GM12878 (cell line): ENCODE results near the gene SEC14L1. TPM values are rescaled to one million over a fixed set of nuclear protein-coding genes. Genes with fewer than 3 reads are reported as not detected.

Source experiments
- ATAC-seq: fragments of 200-7000 bp; cut with Tn5 transposase; 3 replicates; pipeline ENCODE4 v1.9.1; 2020; ENCODE audit warnings: mild to moderate bottlenecking, moderate library complexity
- BruUV-seq: library from RNA; stranded (reverse); fragments of 400-500 nt; replicated peaks from 2 replicates; lab custom pipeline; 2021; lab: Mats Ljungman, UMichigan
- CTCF ChIA-PET: fragments of 300-600 bp; sonication (Branson Sonifier 250); formaldehyde crosslinking; extraction: SDS; loops from one replicate; lab custom pipeline; 2021; ENCODE audit warnings: inconsistent platforms; lab: Yijun Ruan, JAX
- POLR2A ChIA-PET: fragments of 350-600 bp; formaldehyde crosslinking; extraction: SDS; loops from one replicate; lab custom pipeline; 2021; ENCODE audit warnings: inconsistent platforms; lab: Charles Lee
- RAD21 ChIA-PET: fragments of 300-600 bp; sonication (Branson Sonifier 250); formaldehyde crosslinking; loops from one replicate; lab custom pipeline; 2023; ENCODE audit warnings: antibody characterized with exemption; ENCODE audit not compliant: unreplicated experiment; lab: Charles Lee
- SMC1A ChIA-PET: fragments of 300-600 bp; sonication (Branson Sonifier 250); formaldehyde crosslinking; loops from one replicate; lab custom pipeline; 2023; ENCODE audit not compliant: unreplicated experiment, uncharacterized antibody; lab: Charles Lee
- DNase-seq: peaks from one replicate; pipeline ENCODE4 v3.0.0-alpha.2; 2011; ENCODE audit warnings: low read depth, low spot score
- FAIRE-seq: peaks from 3 replicates; lab custom pipeline; 2011; peaks lifted over from hg19 to GRCh38; lab: Jason Lieb, UNC
- H2AFZ ChIP-seq: 2 replicates; pipeline ENCODE4 v1.6.0; 2011; ENCODE audit warnings: low read depth, low read length, control low read depth; ENCODE audit not compliant: control insufficient read depth
- H3K27ac ChIP-seq: 2 replicates; pipeline ENCODE4 v1.5.1; 2011; ENCODE audit warnings: control low read depth; ENCODE audit not compliant: control insufficient read depth, insufficient read depth
- H3K27me3 ChIP-seq, 2 experiments: replicated peaks in 1 of 2; 2 replicates each; pipeline versions ENCODE4 v1.6.0 to v1.6.1; 2011; ENCODE audit warnings: low read length in 1 of 2; ENCODE audit not compliant: control insufficient read depth in 2 of 2, insufficient read depth in 2 of 2
- H3K36me3 ChIP-seq, 2 experiments: 2 replicates each; pipeline ENCODE4 v1.5.1; 2011; ENCODE audit warnings: low read length in 1 of 2; ENCODE audit not compliant: control insufficient read depth in 2 of 2, insufficient read depth in 2 of 2
- H3K4me1 ChIP-seq: 2 replicates; pipeline ENCODE4 v1.6.1; 2011; ENCODE audit warnings: mild to moderate bottlenecking, low read length, moderate library complexity, mixed read lengths; ENCODE audit not compliant: control insufficient read depth, insufficient read depth
- H3K4me2 ChIP-seq: 2 replicates; pipeline ENCODE4 v1.6.0; 2011; ENCODE audit warnings: control low read depth; ENCODE audit not compliant: control insufficient read depth, insufficient read depth
- H3K4me3 ChIP-seq: fragments of 200-600 bp; sonication (generic); 2 replicates; pipeline ENCODE4 v1.5.1; 2016
- H3K79me2 ChIP-seq: 2 replicates; pipeline ENCODE4 v1.6.0; 2011; ENCODE audit warnings: low read length; ENCODE audit not compliant: control insufficient read depth, insufficient read depth
- H3K9ac ChIP-seq: 2 replicates; pipeline ENCODE4 v1.8.0; 2011; ENCODE audit warnings: low read length, control low read depth, mixed read lengths; ENCODE audit not compliant: control insufficient read depth, insufficient read depth
- H3K9me3 ChIP-seq: replicated peaks from 3 replicates; pipeline ENCODE4 v1.5.1; 2011; ENCODE audit warnings: mild to moderate bottlenecking, low read length; ENCODE audit not compliant: control insufficient read depth, insufficient read depth
- H4K20me1 ChIP-seq: 2 replicates; pipeline ENCODE4 v1.6.0; 2011; ENCODE audit not compliant: control insufficient read depth, insufficient read depth
- BACH1 ChIP-seq: fragments of 450-650 bp; IDR thresholded peaks from 2 replicates; pipeline ENCODE4 v1.6.1; 2017; ENCODE audit warnings: mild to moderate bottlenecking, borderline replicate concordance
- BHLHE40 ChIP-seq, 2 experiments: fragments of 450-650 bp in 1 of 2; IDR thresholded peaks; 2 replicates each; pipeline ENCODE4 v1.6.1; 2011 to 2017; ENCODE audit warnings: low read depth in 2 of 2, borderline replicate concordance in 1 of 2, improper control_type of control experiment in 1 of 2, low read length in 1 of 2, mild to moderate bottlenecking in 1 of 2
- GATAD2B ChIP-seq: fragments of 450-650 bp; conservative IDR thresholded peaks from 2 replicates; pipeline ENCODE4 v1.6.1; 2017; ENCODE audit warnings: low read depth, mild to moderate bottlenecking, moderate library complexity
- HDAC6 ChIP-seq: fragments of 200-600 bp; sonication (generic); IDR thresholded peaks from one replicate; pipeline ENCODE4 v1.8.0; 2017; ENCODE audit warnings: antibody characterized with exemption; ENCODE audit not compliant: unreplicated experiment
- IKZF1 ChIP-seq: fragments of 450-650 bp; conservative IDR thresholded peaks from 2 replicates; pipeline ENCODE4 v1.6.1; 2017; ENCODE audit warnings: antibody characterized with exemption, mild to moderate bottlenecking
- MEF2B ChIP-seq: fragments of 450-650 bp; IDR thresholded peaks from 2 replicates; pipeline ENCODE4 v1.6.1; 2018; ENCODE audit warnings: mild to moderate bottlenecking, moderate library complexity; ENCODE audit not compliant: partially characterized antibody, poor library complexity, severe bottlenecking
- NR2F1 ChIP-seq: fragments of 450-650 bp; conservative IDR thresholded peaks from 2 replicates; pipeline ENCODE4 v1.6.1; 2017; ENCODE audit warnings: mild to moderate bottlenecking
- POU2F2 ChIP-seq: IDR thresholded peaks from 3 replicates; pipeline ENCODE4 v1.6.1; 2011; ENCODE audit warnings: low read depth, mild to moderate bottlenecking, low read length, borderline replicate concordance
- RAD21 ChIP-seq: IDR thresholded peaks from 2 replicates; pipeline ENCODE4 v1.6.1; 2011; ENCODE audit warnings: mild to moderate bottlenecking, low read depth, low read length, moderate library complexity; ENCODE audit not compliant: insufficient read depth
- RB1 ChIP-seq: fragments of 450-650 bp; formaldehyde crosslinking; IDR thresholded peaks from 2 replicates; pipeline ENCODE4 v1.6.1; 2017; ENCODE audit warnings: mild to moderate bottlenecking, borderline replicate concordance
- RUNX3 ChIP-seq: IDR thresholded peaks from 2 replicates; pipeline ENCODE4 v1.6.1; 2012; ENCODE audit warnings: low read length, inconsistent platforms
- SMAD1 ChIP-seq: fragments of 450-650 bp; IDR thresholded peaks from 2 replicates; pipeline ENCODE4 v1.6.1; 2018; ENCODE audit warnings: mild to moderate bottlenecking, low read depth; ENCODE audit not compliant: partially characterized antibody
- YY1 ChIP-seq: IDR thresholded peaks from 2 replicates; pipeline ENCODE4 v1.6.1; 2011; ENCODE audit warnings: low read depth, mild to moderate bottlenecking, low read length
- whole genome bisulfite sequencing: methylation state at CpG from one replicate; pipeline ENCODE4 v1.1.6; 2016; ENCODE audit warnings: low lambda C conversion rate; ENCODE audit not compliant: insufficient replicate concordance, insufficient coverage; ENCODE audit errors: missing lambda C conversion rate; 5-methylcytosine and 5-hydroxymethylcytosine counted together
- in situ Hi-C: fragments of 300-500 bp; cut with MboI; formaldehyde crosslinking; loops from 9 replicates; pipeline ENCODE4 v1.14.3; 2018; ENCODE audit warnings: mixed read lengths
- intact Hi-C: fragments of 100-400 bp; cut with micrococcal nuclease; formaldehyde crosslinking; loops from one replicate; pipeline ENCODE4 v1.14.2; 2022; ENCODE audit not compliant: unreplicated experiment
- polyA plus RNA-seq, 11 experiments: library from polyadenylated mRNA; depleted of rRNA in 4 of 11; unstranded in 6 of 11; stranded (reverse) in 5 of 11; fragments of >200 nt; fragmentation: Nextera tagmentation in 4 of 11; fragmentation: Illumina TruSeq in 1 of 11; extraction: Ambion mirVana in 4 of 11; extraction: Trizol in 1 of 11; gene quantifications; 1 replicate in 1 of 11; 2 replicates in 10 of 11; pipeline versions ENCODE4 v1.2.1 to v1.2.3, GENCODE V29; 2011 to 2016; ENCODE audit warnings: inconsistent platforms in 2 of 11, missing spikeins in 2 of 11, low read depth in 1 of 11
- total RNA-seq, 4 experiments: library from RNA; depleted of rRNA in 3 of 4; stranded (reverse); fragments of >200 nt in 3 of 4; fragmentation: Illumina TruSeq in 1 of 4; extraction: Trizol in 1 of 4; gene quantifications; 2 replicates each; pipeline versions ENCODE4 v1.2.1 to v1.2.3, GENCODE V29; 2013 to 2021
- TF ChIP-seq, protein P1 (sequence below): IDR thresholded peaks from 2 replicates; pipeline ENCODE4 v1.6.1; 2012; ENCODE audit warnings: low read length, inconsistent platforms
- TF ChIP-seq, protein P2 (sequence below), 3 experiments: IDR thresholded peaks in 2 of 3; conservative IDR thresholded peaks in 1 of 3; 2 replicates each; pipeline ENCODE4 v1.5.1; 2011; ENCODE audit warnings: low read depth in 3 of 3, low read length in 3 of 3, mild to moderate bottlenecking in 3 of 3, control low read depth in 2 of 3, moderate library complexity in 2 of 3, inconsistent platforms in 1 of 3, mixed read lengths in 1 of 3; ENCODE audit not compliant: control insufficient read depth in 2 of 3, insufficient read depth in 1 of 3; ENCODE audit errors: extremely low read depth in 1 of 3
- TF ChIP-seq, protein P3 (sequence below): IDR thresholded peaks from 2 replicates; pipeline ENCODE4 v1.6.1; 2012; ENCODE audit warnings: low read depth, low read length, improper control_type of control experiment

The SEC14L1 gene
- total and polyA plus RNA-seq, 10 of the 15 experiments (the other 5 are each of a cell fraction or from before 2014, with no cell fraction given), result 6.3 to 66.1 (median 33.5) TPM

DNA sequence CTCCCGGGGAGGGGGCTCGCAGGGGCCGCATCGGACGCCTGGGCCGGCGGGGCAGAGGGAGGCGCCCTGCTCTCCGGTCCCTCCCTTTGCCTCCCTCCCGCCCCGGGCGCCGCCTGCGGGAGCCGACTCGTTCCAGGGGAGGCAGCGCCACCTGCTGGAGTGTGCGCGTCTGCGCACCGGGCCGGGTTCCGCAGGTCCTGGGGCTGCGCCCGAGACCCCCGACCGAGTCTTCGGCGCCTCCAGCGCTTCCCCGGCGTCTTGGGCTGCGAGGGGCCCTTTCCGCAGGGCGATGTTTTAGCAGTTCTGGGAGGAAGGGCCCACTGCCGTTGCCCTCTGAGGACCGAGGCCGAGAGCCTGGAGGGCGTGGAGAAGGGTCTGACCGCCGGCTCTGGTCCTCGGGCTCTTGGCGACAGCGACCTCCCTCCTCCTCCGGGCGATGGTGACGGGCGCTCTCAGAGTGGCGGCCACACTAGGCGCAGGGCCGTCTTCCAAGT lies 106.3 kb downstream of the SEC14L1 start:
- no peak for FAIRE-seq
- no TSS peak for BruUV-seq
- Histone ChIP-seq H3K79me2 (no peaks in the 10 kb centered on the region), H3K9ac (no peak overlapping the region; the same call in 1 of the 2 replicates), H3K4me1 (peaks cover 27% of the 10 kb centered on the region), H3K4me3 (peak overlapping the region; percentile 73), H3K27ac (peak overlapping the region; percentile 44), H3K27me3 (no peaks in the 10 kb centered on the region; a peak in 2 of 4 replicates), H3K4me2 (peak overlapping the region; percentile 99), H3K36me3 (no peaks in the 10 kb centered on the region), H4K20me1 (no peaks in the 10 kb centered on the region), H2AFZ (peak overlapping the region; percentile 81), H3K9me3 (no peaks in the 10 kb centered on the region)
- no peak for DNase-seq
- ChIA-PET POLR2A (no interaction called here), SMC1A (interaction anchor here (1.8 kb wide), 1 partner anchor 159 kb away, joined by 4 read pairs; no protein-coding TSS in a partner anchor), CTCF (interaction anchor here (0.9 to 5.5 kb wide), 4 partner anchors 21 to 189 kb away, joined by 3 to 33 read pairs (median 6); no protein-coding TSS in a partner anchor), RAD21 (interaction anchor here (0.8 to 1.3 kb wide), 3 partner anchors 101 to 157 kb away, joined by 3 to 4 read pairs (median 4); no protein-coding TSS in a partner anchor)
- intact Hi-C loops, result loop anchor here (1.0 to 10.0 kb wide), 2 partner anchors 161 to 382 kb away; partner anchors contain the start of gene MGAT5B
- under 1% methylated on average over 41 of the region's 51 CpGs for WGBS
- peak; percentile 88 for ATAC-seq
- in situ Hi-C loops, result loop anchor here (5.0 kb wide), 2 partner anchors 160 to 380 kb away; partner anchors contain the start of gene MGAT5B
- TF ChIP-seq, protein P1, sequence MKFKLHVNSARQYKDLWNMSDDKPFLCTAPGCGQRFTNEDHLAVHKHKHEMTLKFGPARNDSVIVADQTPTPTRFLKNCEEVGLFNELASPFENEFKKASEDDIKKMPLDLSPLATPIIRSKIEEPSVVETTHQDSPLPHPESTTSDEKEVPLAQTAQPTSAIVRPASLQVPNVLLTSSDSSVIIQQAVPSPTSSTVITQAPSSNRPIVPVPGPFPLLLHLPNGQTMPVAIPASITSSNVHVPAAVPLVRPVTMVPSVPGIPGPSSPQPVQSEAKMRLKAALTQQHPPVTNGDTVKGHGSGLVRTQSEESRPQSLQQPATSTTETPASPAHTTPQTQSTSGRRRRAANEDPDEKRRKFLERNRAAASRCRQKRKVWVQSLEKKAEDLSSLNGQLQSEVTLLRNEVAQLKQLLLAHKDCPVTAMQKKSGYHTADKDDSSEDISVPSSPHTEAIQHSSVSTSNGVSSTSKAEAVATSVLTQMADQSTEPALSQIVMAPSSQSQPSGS, result no peak
- TF ChIP-seq MEF2B (peak; percentile 30), YY1 (0 out of 2 replicates have a peak, but pooled peaks have one; percentile 56), RUNX3 (no peak), HDAC6 (no peak), IKZF1 (peak; percentile 45; the same call in 1 of the 2 replicates), SMAD1 (no peak), GATAD2B (0 out of 2 replicates have a peak, but pooled peaks have one; percentile 52), POU2F2 (0 out of 3 replicates have a peak, but pooled peaks have one; percentile 29), NR2F1 (0 out of 2 replicates have a peak, but pooled peaks have one; percentile 8), RB1 (peak; percentile 74; the same call in 1 of the 2 replicates), BACH1 (peak; percentile 40; the same call in 1 of the 2 replicates), RAD21 (peak; percentile 84), BHLHE40 (IDR thresholded peaks at IDR 0.05; ENCODE audit: borderline replicate concordance in 1 of 2, low read depth in 2 of 2, low read length in 1 of 2) (peak in 1 of 2 experiments; percentile 41; a peak in 1 of 4 replicates)
- TF ChIP-seq, protein P2, sequence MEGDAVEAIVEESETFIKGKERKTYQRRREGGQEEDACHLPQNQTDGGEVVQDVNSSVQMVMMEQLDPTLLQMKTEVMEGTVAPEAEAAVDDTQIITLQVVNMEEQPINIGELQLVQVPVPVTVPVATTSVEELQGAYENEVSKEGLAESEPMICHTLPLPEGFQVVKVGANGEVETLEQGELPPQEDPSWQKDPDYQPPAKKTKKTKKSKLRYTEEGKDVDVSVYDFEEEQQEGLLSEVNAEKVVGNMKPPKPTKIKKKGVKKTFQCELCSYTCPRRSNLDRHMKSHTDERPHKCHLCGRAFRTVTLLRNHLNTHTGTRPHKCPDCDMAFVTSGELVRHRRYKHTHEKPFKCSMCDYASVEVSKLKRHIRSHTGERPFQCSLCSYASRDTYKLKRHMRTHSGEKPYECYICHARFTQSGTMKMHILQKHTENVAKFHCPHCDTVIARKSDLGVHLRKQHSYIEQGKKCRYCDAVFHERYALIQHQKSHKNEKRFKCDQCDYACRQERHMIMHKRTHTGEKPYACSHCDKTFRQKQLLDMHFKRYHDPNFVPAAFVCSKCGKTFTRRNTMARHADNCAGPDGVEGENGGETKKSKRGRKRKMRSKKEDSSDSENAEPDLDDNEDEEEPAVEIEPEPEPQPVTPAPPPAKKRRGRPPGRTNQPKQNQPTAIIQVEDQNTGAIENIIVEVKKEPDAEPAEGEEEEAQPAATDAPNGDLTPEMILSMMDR (IDR thresholded peaks at IDR 0.05 in 2 of 3, conservative IDR thresholded peaks at IDR 0.05 in 1 of 3; ENCODE audit: control insufficient read depth in 2 of 3, extremely low read depth in 1 of 3, insufficient read depth in 1 of 3, low read depth in 3 of 3, low read length in 3 of 3), result peak; percentile 80 to 89 (median 80)
- TF ChIP-seq, protein P3, sequence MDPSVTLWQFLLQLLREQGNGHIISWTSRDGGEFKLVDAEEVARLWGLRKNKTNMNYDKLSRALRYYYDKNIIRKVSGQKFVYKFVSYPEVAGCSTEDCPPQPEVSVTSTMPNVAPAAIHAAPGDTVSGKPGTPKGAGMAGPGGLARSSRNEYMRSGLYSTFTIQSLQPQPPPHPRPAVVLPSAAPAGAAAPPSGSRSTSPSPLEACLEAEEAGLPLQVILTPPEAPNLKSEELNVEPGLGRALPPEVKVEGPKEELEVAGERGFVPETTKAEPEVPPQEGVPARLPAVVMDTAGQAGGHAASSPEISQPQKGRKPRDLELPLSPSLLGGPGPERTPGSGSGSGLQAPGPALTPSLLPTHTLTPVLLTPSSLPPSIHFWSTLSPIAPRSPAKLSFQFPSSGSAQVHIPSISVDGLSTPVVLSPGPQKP, result no peak
